HG03280 (cell line): ENCODE data around the gene FST.

Source experiments
- ATAC-seq: cut with Tn5 transposase; IDR thresholded peaks from one replicate; pipeline ENCODE4 v1.9.1; 2021; ENCODE audit warnings: mild to moderate bottlenecking, moderate library complexity; ENCODE audit not compliant: unreplicated experiment

Gene FST

GRCh38 chr5:53473633-53474032 is 6.8 kb upstream of the FST start:
- no peak for ATAC-seq

GRCh38 chr5:53475320-53475719 is 5.1 kb upstream of the FST start:
- ATAC-seq: no peak

- ATAC-seq: no peak
Observed at GRCh38 chr5:53476019-53476418, 4.4 kb upstream of the FST start.

GRCh38 chr5:53476531-53477480 is 3.6 kb upstream of the FST start:
- no peak for ATAC-seq

- ATAC-seq: no peak
Observed at GRCh38 chr5:53478411-53479044, 1.9 kb upstream of the FST start.

GRCh38 chr5:53479045-53479589 is 1.3 kb upstream of the FST start:
- no peak for ATAC-seq

DNA sequence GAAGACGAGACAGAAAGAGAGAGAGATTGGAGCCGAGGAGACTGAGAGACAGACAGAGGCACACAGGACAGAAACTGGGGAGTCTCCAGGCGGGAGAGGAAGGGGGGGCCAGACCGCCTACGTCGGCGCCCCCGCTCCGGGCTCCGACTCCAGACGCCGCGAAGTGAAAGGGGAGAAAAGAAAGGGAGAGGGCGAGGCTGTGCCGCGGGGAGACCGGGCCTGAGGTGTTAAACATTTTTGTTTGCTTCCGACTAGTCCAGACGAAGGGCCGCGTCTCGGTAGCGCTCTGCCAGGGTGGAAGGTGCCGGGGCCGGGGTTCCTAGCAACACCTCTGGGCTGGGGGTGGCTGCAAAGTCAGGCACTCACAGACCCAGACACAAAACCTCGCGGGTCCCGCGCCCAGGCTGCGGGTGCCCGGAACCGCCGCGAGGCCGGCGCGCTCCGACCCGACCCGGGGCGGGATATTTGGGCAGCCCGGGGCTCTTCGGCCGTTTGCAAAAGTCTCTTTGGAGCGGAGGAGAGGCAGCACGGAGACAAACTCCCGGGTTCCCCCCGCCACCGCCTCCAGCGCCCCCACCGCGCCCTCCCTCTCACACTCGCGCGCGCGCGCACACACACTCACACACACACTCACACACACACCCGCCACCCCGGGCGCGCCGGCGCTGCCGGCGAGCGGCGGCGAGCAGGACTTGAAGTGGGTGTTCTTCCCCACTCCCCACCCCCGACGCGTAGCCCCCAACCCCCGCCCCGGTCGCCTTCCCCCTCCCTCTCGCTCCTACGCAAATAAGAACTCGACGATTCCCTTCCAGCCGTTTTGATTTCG is 626 bp upstream of the FST start:
- ATAC-seq: no peak

- no peak for ATAC-seq
Observed at GRCh38 chr5:53481159-53481886, 894 bp downstream of the FST start.

- peak; percentile 67 for ATAC-seq
Observed at GRCh38 chr5:53481887-53482716, 1.7 kb downstream of the FST start.

- no peak for ATAC-seq
Observed at GRCh38 chr5:53482717-53483638, 2.5 kb downstream of the FST start.

DNA sequence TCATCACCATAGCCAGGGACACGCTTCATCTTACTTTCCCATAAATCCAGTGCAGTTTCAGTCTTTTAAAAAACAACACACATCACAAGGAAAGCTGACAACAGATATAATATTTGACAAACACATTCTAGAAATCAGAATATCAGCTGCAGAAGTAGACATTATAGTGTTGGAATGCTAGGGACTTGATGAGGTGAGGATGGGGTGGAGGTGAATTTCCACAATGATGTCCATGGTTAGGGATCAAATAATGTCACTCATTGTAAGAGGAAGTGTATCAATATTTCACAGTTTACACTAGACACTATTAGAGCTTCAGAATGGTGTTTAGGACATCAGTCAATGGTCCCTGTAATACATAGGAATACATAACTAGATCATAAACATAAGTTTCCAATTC is 7.0 kb downstream of the FST start:
- ATAC-seq: no peak

DNA sequence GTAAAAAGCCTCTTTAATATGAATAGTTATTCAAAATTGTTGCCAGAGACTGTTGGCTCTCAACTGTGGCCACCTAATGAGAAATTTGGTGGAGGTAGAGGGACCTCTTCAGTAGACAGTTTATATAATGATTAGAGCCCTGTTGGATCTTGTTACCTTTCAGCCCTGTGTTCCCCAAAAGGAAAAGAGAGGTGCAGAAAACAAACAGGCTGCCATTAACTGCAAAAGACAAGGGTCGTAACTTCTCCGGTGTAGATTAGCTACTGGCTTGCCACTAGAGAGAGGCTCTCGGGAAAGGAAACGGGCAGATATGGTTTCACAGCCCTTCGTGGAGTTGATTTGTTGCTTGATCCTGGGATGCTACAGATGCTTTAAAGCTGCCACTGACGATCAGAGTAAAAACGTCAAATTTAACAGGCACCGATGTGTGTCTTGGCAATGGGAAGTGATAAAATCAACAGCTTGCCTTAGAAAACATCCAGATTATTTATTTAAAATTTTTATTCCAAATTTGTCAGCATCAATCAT is 7.8 kb downstream of the FST start:
- no peak for ATAC-seq

GRCh38 chr5:53490747-53491146 is 10.3 kb downstream of the FST start:
- ATAC-seq: no peak

- ATAC-seq: no peak
Observed at GRCh38 chr5:53501054-53501453, 20.6 kb downstream of the FST start.

GRCh38 chr5:53503562-53504218 is 23.3 kb downstream of the FST start:
- no peak for ATAC-seq

- ATAC-seq: no peak
Observed at GRCh38 chr5:53507013-53507412, 26.6 kb downstream of the FST start.

- no peak for ATAC-seq
Observed at GRCh38 chr5:53508125-53508524, 27.7 kb downstream of the FST start.

- ATAC-seq: no peak
Observed at GRCh38 chr5:53512539-53512938, 32.1 kb downstream of the FST start.
